BJ (cell line): Measurements from ENCODE around the gene DLGAP1. TPM values are rescaled to one million over a fixed set of nuclear protein-coding genes. Genes with fewer than 3 reads are reported as not detected.
A peak's percentile ranks its signal among the peaks of the same experiment; 100 is the strongest.

Experiments
- CTCF ChIA-PET: fragments of 350-600 bp; formaldehyde crosslinking; extraction: SDS; loops from one replicate; lab custom pipeline; 2021; ENCODE audit warnings: antibody characterized with exemption, inconsistent platforms; lab: Yijun Ruan, JAX
- POLR2A ChIA-PET: fragments of 300-600 bp; sonication (Branson Sonifier 250); formaldehyde crosslinking; extraction: SDS; loops from one replicate; lab custom pipeline; 2021; ENCODE audit warnings: antibody characterized with exemption; lab: Charles Lee
- DNase-seq: peaks from one replicate; pipeline ENCODE4 v3.0.0-alpha.2; 2011; ENCODE audit warnings: low read depth
- H3K27me3 ChIP-seq: 2 replicates; pipeline ENCODE4 v1.6.0; 2011; ENCODE audit warnings: low read length; ENCODE audit not compliant: control insufficient read depth, insufficient read depth
- H3K36me3 ChIP-seq: 2 replicates; pipeline ENCODE4 v1.5.1; 2011; ENCODE audit warnings: low read length; ENCODE audit not compliant: control insufficient read depth, insufficient read depth
- H3K4me3 ChIP-seq: 2 replicates; pipeline ENCODE4 v1.5.1; 2011; ENCODE audit warnings: low read depth, mild to moderate bottlenecking, control low read depth, low read length
- polyA plus RNA-seq: library from polyadenylated mRNA; depleted of rRNA; stranded (reverse); fragments of >200 nt; gene quantifications from 2 replicates; pipeline ENCODE4 v1.2.3, GENCODE V29; 2011
- TF ChIP-seq, protein P1 (sequence below): IDR thresholded peaks from 2 replicates; pipeline ENCODE4 v1.5.1; 2011; ENCODE audit warnings: low read depth, mild to moderate bottlenecking, control low read depth, inconsistent platforms, low read length, moderate library complexity; ENCODE audit not compliant: insufficient read depth

DLGAP1 gene
- polyA plus RNA-seq, 1 experiment: 0.02 TPM

DNA sequence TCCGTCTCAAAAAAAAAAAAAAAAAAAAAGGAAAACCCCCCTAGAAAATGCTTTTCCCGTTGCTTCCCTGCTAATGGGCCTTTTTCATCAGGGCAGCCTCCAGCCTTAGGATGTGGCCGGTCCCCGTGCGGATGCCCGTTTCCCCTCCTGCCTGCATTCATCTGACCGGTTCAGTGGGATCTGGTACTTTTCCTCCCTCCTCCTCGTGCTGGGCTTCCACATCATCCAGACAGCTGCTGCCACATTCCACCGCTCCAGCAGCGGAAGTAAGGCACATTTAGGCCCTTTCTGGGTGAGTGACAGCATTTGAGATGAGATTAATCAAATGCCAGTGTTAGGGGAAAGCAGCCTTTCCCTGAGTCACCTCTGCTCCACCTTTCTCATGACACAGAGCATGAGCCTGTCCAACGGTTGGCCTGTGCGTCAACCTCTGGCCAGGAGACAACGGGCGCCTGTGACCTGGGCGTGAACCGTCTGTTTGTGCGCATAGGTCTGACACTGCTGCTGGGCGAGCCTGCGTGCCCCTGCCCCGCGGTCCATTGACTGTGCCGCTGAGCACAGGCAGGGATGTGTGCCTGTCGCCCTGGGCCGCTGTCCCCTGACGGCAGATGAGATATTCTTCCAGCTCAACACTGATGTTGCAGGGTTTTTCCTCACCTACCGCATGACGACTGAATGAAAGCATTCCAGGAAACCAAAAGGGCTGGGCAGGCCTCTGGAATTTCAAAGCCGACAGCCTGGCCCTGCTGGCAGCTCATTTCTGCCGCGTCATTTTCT, 831.1 kb downstream of the DLGAP1 start:
- CTCF ChIA-PET: interaction anchor here (1.0 to 1.7 kb wide), 6 partner anchors 18 to 158 kb away, joined by 3 to 13 read pairs (median 4); no protein-coding TSS in a partner anchor
- peak; percentile 91 for DNase-seq
- TF ChIP-seq, protein P1, sequence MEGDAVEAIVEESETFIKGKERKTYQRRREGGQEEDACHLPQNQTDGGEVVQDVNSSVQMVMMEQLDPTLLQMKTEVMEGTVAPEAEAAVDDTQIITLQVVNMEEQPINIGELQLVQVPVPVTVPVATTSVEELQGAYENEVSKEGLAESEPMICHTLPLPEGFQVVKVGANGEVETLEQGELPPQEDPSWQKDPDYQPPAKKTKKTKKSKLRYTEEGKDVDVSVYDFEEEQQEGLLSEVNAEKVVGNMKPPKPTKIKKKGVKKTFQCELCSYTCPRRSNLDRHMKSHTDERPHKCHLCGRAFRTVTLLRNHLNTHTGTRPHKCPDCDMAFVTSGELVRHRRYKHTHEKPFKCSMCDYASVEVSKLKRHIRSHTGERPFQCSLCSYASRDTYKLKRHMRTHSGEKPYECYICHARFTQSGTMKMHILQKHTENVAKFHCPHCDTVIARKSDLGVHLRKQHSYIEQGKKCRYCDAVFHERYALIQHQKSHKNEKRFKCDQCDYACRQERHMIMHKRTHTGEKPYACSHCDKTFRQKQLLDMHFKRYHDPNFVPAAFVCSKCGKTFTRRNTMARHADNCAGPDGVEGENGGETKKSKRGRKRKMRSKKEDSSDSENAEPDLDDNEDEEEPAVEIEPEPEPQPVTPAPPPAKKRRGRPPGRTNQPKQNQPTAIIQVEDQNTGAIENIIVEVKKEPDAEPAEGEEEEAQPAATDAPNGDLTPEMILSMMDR: no peak
- POLR2A ChIA-PET: interaction anchor here (0.6 to 1.4 kb wide), 4 partner anchors 12 to 191 kb away, joined by 3 to 6 read pairs (median 4); no protein-coding TSS in a partner anchor
- Histone ChIP-seq H3K27me3 (no peaks in the 10 kb centered on the region), H3K36me3 (no peaks in the 10 kb centered on the region), H3K4me3 (peak overlapping the region; percentile 20; the same call in 1 of the 2 replicates)

DNA sequence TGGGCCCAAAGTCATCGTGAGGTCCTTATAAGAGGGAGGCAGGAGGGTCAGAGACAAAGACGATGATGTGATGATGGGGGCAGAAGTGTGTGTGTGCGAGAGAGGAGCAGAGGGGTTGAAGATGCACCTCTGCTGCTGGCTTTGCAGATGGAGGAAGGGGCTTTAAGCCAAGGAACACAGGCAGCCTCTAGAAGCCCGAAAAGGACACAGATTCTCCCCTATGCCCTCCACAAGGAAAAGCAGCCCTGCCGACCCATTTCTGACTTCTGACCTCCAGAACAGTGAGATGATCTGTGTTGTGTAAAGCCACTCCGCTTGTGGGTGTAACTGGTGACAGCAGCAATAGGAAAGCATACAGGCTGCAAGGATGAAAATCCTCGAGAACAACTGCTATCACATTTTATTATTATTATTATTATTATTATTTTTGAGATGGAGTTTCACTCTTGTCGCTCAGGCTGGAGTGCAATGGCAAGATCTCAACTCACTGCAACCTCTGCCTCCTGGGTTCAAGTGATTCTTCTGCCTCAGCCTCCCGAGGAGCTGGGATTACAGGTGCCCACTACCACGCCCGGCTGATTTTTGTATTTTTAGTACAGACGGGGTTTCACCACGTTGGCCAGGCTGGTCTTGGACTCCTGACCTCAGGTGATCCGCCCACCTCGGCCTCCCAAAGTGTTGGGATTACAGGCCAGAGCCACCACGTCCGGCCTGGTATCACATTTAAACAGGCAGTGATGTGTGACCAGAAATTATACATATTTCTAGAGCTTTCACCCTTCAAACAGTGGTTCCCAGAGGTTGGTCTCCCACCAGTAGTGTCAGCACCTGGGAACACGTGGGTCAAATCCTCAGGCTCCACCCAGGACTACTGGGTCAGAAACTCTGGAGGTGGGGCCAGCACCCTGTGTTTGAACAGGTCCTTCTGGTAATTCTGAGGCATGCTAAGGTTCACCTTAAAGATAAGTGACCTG, 834.7 kb downstream of the DLGAP1 start:
- ChIA-PET POLR2A (no interaction called here), CTCF (interaction anchor here (1.1 to 1.3 kb wide), 2 partner anchors 11 to 166 kb away, joined by 3 read pairs; no protein-coding TSS in a partner anchor)
- Histone ChIP-seq H3K27me3 (no peaks in the 10 kb centered on the region), H3K36me3 (no peaks in the 10 kb centered on the region), H3K4me3 (no peak overlapping the region)
- no peak for DNase-seq
- TF ChIP-seq, protein P1: no peak

DNA sequence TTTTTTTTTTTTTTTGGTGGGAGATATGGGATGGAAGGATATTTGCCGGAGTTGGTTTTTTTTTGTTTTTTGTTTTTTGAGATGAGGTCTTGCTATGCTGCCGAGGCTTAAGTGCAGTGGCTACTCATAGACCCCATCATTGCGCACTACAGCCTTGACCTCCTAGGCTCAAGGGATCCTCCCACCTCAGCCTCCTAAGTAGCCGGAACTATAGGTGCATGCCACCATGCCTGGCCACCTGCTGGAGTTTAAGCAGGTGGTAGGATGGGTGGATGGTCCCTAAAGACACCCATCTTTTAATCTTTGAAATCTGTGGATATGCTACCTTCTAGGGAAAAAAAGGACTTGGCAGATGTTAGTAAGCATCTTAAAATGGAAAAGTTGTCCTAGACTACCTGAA, 835.4 kb downstream of the DLGAP1 start:
- ChIA-PET CTCF (no interaction called here), POLR2A (no interaction called here)
- H3K4me3 ChIP-seq: no peak overlapping the region
- no peaks in the 10 kb centered on the region for H3K36me3 ChIP-seq
- TF ChIP-seq, protein P1: no peak
- no peak for DNase-seq
- H3K27me3 ChIP-seq: no peaks in the 10 kb centered on the region

- CTCF ChIA-PET: no interaction called here
- TF ChIP-seq, protein P1: no peak
- no peak for DNase-seq
- Histone ChIP-seq H3K4me3 (no peak overlapping the region), H3K27me3 (no peaks in the 10 kb centered on the region), H3K36me3 (no peaks in the 10 kb centered on the region)
- POLR2A ChIA-PET: no interaction called here
Measured at GRCh38 chr18:3619222-3619621, 835.9 kb downstream of the DLGAP1 start.
